A673 (cell line): ENCODE measurements around the gene SLC26A11. TPM values are rescaled to one million over a fixed set of nuclear protein-coding genes. Genes with fewer than 3 reads are reported as not detected.

Experiments used
- BruUV-seq: library from RNA; stranded (reverse); fragments of 400-500 nt; replicated peaks from 2 replicates; lab custom pipeline; 2021; lab: Mats Ljungman, UMichigan
- CTCF ChIA-PET: fragments of 300-600 bp; sonication (Branson Sonifier 250); formaldehyde crosslinking; loops from one replicate; lab custom pipeline; 2022; ENCODE audit warnings: antibody characterized with exemption; lab: Charles Lee
- POLR2A ChIA-PET: fragments of 300-600 bp; sonication (Branson Sonifier 250); formaldehyde crosslinking; loops from one replicate; lab custom pipeline; 2022; ENCODE audit warnings: antibody characterized with exemption; ENCODE audit not compliant: low non-redundant PET; lab: Charles Lee
- DNase-seq: peaks from one replicate; pipeline ENCODE4 v3.0.0-alpha.2; 2015; ENCODE audit warnings: low spot score
- H3K27ac ChIP-seq: fragments of 200-600 bp; sonication (generic); 2 replicates; pipeline ENCODE4 v1.5.1; 2016; ENCODE audit warnings: mixed run types, low read depth, mild to moderate bottlenecking, mixed read lengths, antibody characterized with exemption, low read length; ENCODE audit not compliant: poor library complexity, severe bottlenecking
- H3K27me3 ChIP-seq: fragments of 200-600 bp; sonication (generic); replicated peaks from 2 replicates; pipeline ENCODE4 v1.6.1; 2017; ENCODE audit warnings: mixed run types, low read depth, mild to moderate bottlenecking, mixed read lengths, antibody characterized with exemption, low read length; ENCODE audit not compliant: insufficient read depth, poor library complexity
- H3K36me3 ChIP-seq: fragments of 200-600 bp; sonication (generic); 2 replicates; pipeline ENCODE4 v1.6.1; 2016; ENCODE audit warnings: mixed run types, mild to moderate bottlenecking, mixed read lengths, antibody characterized with exemption, low read length; ENCODE audit not compliant: insufficient read depth, poor library complexity, severe bottlenecking
- H3K4me1 ChIP-seq: fragments of 200-600 bp; sonication (generic); 2 replicates; pipeline ENCODE4 v1.6.1; 2017; ENCODE audit warnings: mixed run types, mild to moderate bottlenecking, mixed read lengths, antibody characterized with exemption, low read length; ENCODE audit not compliant: insufficient read depth, poor library complexity, severe bottlenecking
- H3K4me3 ChIP-seq: fragments of 200-600 bp; sonication (generic); 2 replicates; pipeline ENCODE4 v1.5.1; 2016; ENCODE audit warnings: low read depth, mixed run types, mild to moderate bottlenecking, mixed read lengths, low read length; ENCODE audit not compliant: poor library complexity, severe bottlenecking
- H3K9me3 ChIP-seq: fragments of 200-600 bp; sonication (generic); 2 replicates; pipeline ENCODE4 v1.6.1; 2016; ENCODE audit warnings: mixed run types, low read depth, mild to moderate bottlenecking, mixed read lengths, antibody characterized with exemption, low read length; ENCODE audit not compliant: poor library complexity, severe bottlenecking
- EZH2 ChIP-seq: fragments of 200-600 bp; sonication (generic); IDR thresholded peaks from 2 replicates; pipeline ENCODE4 v1.6.1; 2017; ENCODE audit warnings: borderline replicate concordance, low read depth, mild to moderate bottlenecking, mixed read lengths, antibody characterized with exemption, low read length; ENCODE audit not compliant: poor library complexity, severe bottlenecking
- intact Hi-C: fragments of 100-400 bp; cut with micrococcal nuclease; formaldehyde crosslinking; loops from one replicate; pipeline ENCODE4 v1.10.0; 2022; ENCODE audit not compliant: unreplicated experiment
- total RNA-seq: library from RNA; stranded (reverse); gene quantifications from 2 replicates; pipeline ENCODE4 v1.2.3, GENCODE V29; 2021
- TF ChIP-seq, protein P1 (sequence below): fragments of 300-800, 200-600 bp; sonication (generic); conservative IDR thresholded peaks from 2 replicates; pipeline ENCODE4 v1.5.1; 2017; ENCODE audit warnings: low read depth, mild to moderate bottlenecking, antibody characterized with exemption, low read length, moderate library complexity, mixed read lengths

Gene SLC26A11
- total RNA-seq, 1 experiment from 2014 or later, result 23.5 TPM

DNA sequence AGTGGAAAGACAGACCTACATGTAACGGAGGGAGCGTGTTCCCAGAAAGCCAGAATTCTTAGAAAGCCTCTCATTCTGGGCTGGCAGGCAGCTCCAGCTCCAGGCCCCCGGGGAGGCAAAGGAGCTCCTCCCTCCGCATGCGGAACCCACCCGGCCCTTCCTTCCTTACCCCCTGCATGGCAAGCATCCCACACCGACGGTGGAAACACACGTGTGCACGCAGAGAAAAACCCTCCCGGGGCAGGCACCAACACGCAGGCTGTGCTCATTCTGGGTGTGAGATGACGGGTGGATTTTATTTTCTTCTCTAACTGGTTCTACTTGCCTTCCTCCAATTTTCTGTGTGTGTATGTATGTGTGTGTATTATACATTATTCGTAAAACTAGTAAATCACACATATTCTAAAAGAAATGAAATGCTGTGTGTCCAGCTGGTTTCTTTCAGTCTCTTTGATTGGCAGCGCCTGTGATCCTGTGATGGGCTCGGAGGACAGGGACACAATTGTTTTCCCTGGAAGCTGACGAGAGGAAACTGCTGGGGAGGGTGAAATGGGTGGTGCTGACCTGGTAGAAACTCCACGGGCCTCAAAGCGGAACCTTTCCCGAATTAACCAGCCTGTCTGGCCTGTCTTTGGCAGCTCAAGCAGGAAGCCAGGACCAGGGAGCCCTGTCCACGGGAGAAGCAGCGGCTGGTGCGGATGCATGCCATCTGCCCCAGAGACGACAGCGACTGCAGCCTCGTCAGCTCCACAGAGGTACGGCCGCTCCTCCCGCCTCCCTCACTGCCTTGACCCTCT, 28.2 kb upstream of the SLC26A11 start:
- no peaks in the 10 kb centered on the region for H3K9me3 ChIP-seq
- no peaks in the 10 kb centered on the region for H3K36me3 ChIP-seq
- intact Hi-C loops, result no loop called here
- H3K4me1 ChIP-seq, result no peaks in the 10 kb centered on the region
- H3K27ac ChIP-seq, result no peak overlapping the region
- BruUV-seq, result no TSS peak
- ChIA-PET POLR2A (no interaction called here), CTCF (no interaction called here)
- no peaks in the 10 kb centered on the region for H3K27me3 ChIP-seq
- no peak for TF ChIP-seq EZH2
- TF ChIP-seq, protein P1, sequence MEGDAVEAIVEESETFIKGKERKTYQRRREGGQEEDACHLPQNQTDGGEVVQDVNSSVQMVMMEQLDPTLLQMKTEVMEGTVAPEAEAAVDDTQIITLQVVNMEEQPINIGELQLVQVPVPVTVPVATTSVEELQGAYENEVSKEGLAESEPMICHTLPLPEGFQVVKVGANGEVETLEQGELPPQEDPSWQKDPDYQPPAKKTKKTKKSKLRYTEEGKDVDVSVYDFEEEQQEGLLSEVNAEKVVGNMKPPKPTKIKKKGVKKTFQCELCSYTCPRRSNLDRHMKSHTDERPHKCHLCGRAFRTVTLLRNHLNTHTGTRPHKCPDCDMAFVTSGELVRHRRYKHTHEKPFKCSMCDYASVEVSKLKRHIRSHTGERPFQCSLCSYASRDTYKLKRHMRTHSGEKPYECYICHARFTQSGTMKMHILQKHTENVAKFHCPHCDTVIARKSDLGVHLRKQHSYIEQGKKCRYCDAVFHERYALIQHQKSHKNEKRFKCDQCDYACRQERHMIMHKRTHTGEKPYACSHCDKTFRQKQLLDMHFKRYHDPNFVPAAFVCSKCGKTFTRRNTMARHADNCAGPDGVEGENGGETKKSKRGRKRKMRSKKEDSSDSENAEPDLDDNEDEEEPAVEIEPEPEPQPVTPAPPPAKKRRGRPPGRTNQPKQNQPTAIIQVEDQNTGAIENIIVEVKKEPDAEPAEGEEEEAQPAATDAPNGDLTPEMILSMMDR, result no peak
- H3K4me3 ChIP-seq, result no peak overlapping the region
- no peak for DNase-seq

DNA sequence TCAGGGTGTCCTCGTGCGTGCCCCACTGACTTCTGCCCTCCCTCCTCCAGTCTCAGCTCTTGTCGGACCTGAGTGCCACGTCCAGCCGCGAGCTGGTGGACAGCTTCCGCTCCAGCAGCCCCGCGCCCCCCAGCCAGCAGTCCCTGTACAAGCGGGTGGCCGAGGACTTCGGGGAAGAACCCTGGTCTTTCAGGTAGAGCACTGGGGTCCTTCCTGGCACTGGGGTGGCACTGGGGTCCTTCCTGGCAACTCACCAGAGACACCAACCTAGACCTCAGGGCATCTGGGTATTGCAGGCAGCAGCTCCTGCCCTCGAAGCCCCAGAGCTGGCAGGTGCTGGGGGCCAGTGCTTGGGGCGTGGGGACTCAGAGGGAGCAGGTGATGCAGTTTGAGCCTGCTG, 25.1 kb upstream of the SLC26A11 start:
- H3K4me1 ChIP-seq, result no peaks in the 10 kb centered on the region
- no peaks in the 10 kb centered on the region for H3K27me3 ChIP-seq
- ChIA-PET CTCF (interaction anchor here (0.9 to 1.2 kb wide), 2 partner anchors 112 to 229 kb away, joined by 3 to 5 read pairs; no protein-coding TSS in a partner anchor), POLR2A (no interaction called here)
- H3K4me3 ChIP-seq, result no peak overlapping the region
- no peak overlapping the region for H3K27ac ChIP-seq
- TF ChIP-seq EZH2, result no peak
- TF ChIP-seq, protein P1, result no peak
- H3K36me3 ChIP-seq, result no peaks in the 10 kb centered on the region
- H3K9me3 ChIP-seq, result no peaks in the 10 kb centered on the region
- intact Hi-C loops, result no loop called here
- no TSS peak for BruUV-seq
- no peak for DNase-seq

DNA sequence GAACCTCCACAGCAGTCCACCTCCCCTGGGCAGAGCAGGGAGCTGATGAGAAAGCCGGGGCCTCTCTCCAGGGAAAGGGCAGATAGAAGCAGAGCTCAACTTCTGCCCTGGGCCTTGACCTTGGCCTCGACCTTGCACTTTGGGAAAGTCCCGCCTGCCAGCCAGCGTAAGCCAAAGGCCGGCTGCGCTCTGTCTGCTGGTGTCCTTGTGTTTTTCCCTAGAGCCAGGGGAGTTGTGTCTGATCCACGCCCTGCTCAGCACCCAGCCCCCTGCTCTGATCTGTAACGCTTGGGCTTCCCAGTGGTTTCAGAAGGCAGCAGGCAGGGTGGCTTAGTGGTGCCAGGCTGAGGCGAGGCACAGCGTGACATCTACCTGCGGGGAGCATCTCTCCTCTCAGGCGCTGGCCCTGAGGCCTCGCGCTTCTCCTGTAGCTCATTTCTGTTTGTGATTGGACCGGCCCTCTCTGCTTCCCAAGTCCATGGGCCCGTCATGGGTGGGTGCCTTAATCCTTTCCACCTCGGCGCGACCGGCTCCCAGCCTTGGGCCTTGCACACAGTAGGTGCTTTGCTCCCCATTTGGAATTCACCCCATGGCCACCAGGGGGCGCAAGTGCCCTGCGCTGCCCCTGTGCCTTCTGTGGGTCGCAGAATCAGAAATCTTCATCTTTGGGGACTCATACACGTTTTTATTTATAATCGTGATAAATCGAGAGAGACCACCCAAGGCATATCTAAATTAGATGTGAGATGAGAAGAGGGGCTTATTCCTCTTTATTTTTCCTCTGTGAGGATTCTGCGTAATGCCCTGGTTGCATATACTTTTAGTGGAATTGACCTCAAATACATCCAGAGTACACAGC, 24.3 kb upstream of the SLC26A11 start:
- H3K4me3 ChIP-seq, result no peak overlapping the region
- peak; percentile 51 for DNase-seq
- no peaks in the 10 kb centered on the region for H3K9me3 ChIP-seq
- no peaks in the 10 kb centered on the region for H3K36me3 ChIP-seq
- H3K27ac ChIP-seq, result no peak overlapping the region
- intact Hi-C loops, result loop anchor here (2.0 kb wide), 1 partner anchor 167 kb away; no protein-coding TSS in a partner anchor
- ChIA-PET POLR2A (no interaction called here), CTCF (interaction anchor here (0.5 to 1.9 kb wide), 8 partner anchors 8 to 229 kb away, joined by 3 to 10 read pairs (median 5); no protein-coding TSS in a partner anchor)
- no TSS peak for BruUV-seq
- TF ChIP-seq EZH2, result no peak
- TF ChIP-seq, protein P1, result peak; percentile 99
- H3K27me3 ChIP-seq, result no peaks in the 10 kb centered on the region
- H3K4me1 ChIP-seq, result no peaks in the 10 kb centered on the region
